Stimulated activated CD8-positive, alpha-beta memory T cell treated with anti-CD3 and anti-CD28 coated beads, Interleukin-7, amount 100 ng/mL, for 24 hours (primary cell): ENCODE data around the gene CCSER1.
"Not testable (repeated sequence)": the region's sequence is repeated elsewhere in the genome, so short reads cannot be mapped to it uniquely, and the experiment has no call there.

Source experiments
- DNase-seq: peaks from one replicate; pipeline ENCODE4 v3.0.0-alpha.2; 2020; ENCODE audit warnings: low read depth

CCSER1 gene

DNA sequence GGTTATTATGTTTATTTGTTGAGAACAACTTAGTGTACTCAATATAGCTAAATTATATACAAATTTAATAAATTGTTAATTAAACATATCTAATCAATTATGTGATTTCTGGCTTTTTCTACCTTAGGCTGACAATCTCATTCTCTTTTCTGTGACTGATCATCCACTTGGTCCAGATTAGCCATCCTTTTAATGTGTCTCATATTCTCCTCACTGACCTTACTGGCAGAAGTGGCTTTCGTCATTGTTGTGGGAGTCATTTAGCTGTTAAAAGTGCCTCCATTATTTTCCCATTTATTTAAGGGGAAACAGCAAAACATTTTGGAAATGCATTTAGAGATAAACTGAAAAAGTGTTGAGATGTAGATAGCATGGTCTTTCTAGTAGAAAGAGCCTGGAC, 172.2 kb downstream of the CCSER1 start:
- no peak for DNase-seq

DNA sequence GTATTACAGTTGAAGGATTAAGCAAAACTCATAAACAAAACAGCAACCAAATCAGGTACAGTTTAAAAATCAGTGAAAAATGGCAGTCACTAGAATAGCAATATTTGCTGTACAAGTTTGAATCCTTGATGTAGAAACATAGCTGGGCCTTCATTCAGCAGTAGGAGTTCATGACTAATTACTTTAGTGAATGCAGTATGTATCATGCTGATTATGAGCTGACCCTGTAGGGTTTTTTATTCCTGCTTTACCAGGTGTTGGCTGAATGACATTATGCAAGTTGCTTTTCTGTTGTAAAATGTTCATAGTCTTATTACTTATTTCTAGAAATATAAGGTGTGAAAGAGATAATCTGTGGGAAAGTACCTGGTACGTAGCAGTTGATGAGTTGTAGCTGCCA, 179.6 kb downstream of the CCSER1 start:
- no peak for DNase-seq

DNA sequence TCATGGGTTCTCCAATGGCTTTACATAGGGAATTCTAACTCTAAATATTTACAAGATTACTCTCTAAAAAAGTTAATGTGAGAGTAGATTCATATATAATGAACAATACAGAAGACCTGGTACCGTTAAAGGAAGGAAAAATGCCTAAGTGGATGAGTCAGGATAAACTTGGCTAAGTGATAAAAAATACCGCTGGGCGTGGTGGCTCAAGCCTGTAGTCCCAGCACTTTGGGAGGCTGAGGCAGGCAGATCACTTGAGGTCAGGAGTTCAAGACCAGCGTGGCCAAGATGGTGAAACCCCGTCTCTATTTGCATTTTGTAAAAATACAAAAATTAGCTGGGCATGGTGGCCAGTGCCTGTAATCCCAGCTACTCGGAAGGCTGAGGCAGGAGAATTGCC, 189.9 kb downstream of the CCSER1 start:
- DNase-seq = not testable (repeated sequence)

DNA sequence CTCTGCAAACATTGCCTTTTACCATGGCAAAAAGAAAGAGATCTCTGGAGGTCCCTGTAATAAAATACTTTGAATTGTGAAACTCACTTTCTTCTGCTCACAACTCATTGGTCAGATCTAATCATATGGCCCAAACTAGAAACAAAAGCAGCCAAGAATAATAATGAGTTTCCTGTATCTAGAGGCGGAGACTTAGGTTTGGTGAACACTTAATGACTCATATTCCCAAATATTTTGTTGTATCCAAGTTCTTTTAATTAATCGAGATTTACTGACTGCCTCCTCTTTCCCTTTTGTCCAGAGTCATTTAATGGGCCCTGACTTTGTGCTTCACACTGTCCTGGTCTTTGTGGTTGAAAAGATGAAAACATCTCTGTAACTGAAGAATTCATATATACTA, 190.6 kb downstream of the CCSER1 start:
- no peak for DNase-seq

DNA sequence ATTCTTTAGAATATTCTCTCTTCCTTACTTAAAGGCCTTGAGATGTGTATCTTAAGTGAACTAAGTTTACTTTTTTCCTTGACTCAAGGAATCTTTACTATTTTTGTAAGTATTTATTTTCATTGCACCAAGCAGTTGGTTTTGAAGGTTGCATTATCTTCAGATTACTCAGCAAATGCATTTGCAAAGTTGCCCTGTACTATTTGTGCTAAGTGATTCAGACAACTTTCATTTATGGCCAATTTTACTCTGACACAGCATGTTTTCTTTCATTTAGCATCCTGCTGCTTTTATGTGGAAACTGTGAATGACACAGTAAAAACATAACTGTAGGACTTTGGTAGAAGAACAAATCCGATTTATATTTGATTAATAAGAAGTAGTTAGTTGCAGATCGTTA, 191.0 kb downstream of the CCSER1 start:
- DNase-seq = no peak

DNA sequence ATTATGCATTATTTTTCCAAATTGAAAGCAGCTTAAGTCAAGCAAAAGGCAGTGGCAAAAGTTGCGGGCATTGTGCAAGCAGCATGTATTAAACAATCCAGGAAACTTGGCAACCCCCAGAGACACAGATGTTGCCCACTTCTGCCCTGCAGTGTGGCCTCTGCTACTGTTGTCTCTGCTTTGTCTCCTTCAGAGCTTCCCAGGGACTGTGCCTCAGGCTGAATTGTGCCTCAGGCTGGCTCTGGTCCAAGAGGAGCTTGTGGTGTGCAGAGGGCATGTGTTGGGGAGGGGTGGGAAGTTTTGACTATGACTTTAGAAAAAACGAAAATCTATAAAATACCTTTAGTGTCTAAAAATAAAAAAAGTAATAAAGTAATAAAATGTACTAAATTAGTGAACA, 201.4 kb downstream of the CCSER1 start:
- no peak for DNase-seq

DNA sequence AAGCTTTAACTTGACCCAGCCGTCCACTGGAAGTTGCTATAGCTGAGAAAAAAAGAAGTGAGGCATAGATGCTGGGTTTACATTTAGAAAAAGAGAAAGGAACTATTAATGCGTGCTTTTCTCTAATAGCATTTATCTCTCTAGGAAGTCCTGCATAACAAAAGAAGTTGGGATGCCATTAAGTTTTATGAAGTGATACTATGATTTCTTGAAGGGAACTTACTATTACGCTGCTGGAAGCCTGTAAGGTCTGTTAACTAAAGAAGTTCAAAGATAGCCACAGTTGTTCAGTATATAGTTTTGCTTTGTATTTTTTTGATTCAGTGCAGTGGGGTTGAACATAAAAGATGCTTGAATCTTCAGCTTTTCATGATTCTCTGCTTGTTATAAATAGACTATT, 203.4 kb downstream of the CCSER1 start:
- DNase-seq = no peak

DNA sequence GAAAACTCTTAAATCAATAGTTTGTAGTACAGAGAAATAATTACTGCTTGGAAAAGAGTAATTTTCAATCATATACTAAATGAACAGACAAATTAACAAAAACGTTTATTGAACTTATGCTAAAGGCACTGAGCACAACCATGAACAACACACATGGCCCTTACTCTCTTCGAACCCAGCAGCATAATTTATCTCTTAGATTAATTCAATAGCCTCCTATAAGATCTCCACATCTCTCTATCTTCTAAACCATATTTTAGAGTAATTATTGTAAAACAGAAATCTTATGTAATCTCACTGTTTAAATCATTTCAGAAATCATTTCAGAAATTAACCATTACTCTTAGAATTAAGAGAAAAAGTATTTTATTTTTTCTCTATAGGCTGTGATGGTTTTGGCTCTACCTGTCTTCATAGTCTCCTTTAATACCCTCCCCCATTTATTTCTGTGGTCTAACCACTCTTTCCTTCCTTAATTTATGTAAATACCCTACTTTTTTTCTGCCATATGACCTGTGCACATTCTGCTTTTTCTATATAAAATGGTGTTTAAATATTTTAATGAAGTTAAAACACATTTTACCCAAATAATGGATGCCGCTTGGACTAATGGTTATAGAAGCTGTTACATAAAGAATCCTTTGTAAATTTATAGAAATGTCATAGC, 218.5 kb downstream of the CCSER1 start:
- no peak for DNase-seq

DNA sequence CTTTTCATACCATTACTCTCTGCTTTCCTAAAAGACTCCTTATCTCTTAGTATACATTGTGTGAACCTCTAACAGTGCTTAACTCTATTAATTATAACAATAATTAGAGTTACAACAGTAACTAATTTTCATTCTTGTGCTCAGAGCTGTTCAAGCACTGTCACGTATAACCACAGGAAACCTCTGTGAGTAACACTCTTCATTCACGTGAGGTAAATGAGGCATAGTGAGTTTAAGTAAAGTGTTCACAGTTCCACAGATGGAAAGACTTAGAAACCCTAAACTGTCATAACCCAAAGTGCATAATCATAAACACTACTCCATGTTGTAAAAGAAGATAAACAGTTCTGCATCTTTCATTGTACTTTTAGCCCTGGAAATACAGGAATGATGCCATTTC, 222.4 kb downstream of the CCSER1 start:
- no peak for DNase-seq

DNA sequence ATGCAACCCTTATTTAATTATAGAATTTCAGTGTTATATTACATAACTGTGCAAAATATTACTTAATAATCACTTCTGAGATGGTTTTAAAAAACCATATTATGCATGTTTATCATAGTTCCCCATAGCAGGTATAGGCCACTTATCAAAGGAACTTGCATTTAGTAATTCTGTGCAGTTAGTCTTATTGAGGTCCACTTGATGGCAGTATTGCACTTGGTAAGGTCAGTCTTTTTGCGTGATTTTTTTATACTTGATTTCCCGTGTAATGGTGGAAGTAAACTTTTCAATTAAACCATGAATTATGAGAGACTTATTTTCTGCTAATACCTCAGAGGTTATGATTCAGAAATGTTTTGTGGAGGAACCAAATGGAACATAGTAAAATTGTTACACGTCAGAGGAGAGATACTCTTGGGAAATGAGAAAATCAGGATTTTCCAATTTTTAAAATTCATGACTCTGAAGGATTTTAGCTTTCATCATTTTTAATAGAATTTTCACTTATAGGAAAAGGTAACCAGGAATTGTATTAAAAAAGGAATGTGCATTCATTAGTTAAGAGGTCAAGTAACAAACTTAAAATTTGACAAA, 230.0 kb downstream of the CCSER1 start:
- no peak for DNase-seq

DNA sequence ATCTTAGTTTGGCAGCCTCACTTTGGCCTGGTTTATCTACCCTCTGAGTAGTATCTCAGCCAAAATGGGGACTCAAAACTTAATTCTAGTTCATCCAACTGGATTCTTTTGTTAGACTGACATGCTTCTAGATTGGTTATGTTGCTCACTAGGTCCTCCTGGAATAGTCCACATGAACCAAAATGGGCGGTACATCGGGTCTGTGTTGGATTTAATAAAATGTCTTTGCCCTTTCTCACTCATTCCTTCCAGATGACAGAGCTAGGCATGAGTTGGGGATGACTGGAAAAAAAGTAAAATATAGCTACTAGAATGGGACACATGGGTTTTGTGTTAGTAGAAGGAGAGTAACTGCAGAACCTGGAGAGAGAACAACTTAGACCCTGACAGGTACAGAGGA, 247.9 kb downstream of the CCSER1 start:
- DNase-seq = no peak

DNA sequence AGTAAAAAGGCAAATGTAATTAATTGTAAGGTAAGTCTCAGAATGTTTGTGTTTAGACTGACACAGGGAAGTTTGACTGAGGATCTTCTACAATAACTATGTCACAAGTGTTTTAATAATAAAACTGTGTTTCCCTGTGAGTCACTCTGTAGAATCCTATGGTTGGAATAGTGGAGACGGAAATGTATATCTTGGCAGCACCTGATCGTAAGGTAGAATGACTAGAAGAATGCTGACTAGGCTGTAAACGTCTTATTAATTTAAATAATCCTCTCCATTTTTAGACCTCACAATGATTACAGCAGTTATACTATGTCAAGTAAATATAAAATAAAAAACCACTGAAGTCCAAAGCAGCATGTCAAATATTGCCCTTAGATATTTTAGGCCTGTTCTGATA, 266.0 kb downstream of the CCSER1 start:
- DNase-seq = no peak

DNA sequence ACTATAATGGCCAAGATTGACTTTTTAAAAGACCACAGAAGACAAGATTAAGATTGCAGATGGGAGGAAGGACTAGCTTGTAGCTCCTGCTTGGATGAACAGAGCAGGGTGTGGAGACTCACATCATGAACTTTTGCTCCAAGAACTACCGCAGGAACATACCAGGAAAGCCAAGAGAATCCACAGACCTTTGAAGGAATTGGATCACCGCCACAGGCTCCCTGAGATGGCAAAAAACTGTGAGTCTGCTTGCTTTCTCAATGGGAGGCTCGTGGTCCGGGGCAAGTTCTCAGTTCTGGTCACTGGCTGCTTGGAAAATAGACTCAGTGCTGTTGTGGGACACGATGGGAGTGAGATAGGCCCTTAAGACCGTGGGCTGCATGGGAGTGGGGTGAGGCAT, 276.6 kb downstream of the CCSER1 start:
- DNase-seq = no peak

DNA sequence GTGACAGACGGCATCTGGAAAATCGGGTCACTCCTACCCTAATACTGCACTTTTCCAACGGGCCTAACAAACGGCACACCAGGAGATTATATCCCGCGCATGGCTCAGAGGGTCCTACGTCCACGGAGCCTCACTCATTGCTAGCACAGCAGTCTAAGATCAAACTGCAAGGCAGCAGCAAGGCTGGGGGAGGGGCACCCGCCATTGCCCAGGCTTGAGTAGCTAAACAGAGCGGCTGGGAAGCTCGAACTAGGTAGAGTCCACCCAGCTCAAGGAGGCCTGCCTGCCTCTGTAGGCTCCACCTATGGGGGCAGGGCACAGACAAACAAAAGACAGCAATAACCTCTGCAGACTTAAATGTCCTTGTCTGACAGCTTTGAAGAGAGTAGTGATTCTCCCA, 280.7 kb downstream of the CCSER1 start:
- not testable (repeated sequence) for DNase-seq

DNA sequence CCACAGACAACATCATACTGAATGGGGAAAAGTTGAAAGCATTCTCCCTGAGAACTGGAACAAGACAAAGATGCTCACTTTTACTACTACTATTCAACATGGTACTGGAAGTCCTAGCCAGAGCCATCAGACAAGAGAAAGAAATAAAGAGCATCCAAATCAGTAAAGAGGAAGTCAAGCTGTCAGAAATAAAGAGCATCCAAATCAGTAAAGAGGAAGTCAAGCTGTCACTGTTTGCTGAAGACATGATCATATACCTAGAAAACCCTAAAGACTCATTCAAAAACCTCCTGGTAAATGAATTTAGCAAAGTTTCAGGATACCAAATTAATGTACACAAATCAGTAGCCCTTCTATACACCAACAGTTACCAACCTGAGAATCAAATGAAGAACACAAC, 285.6 kb downstream of the CCSER1 start:
- not testable (repeated sequence) for DNase-seq

DNA sequence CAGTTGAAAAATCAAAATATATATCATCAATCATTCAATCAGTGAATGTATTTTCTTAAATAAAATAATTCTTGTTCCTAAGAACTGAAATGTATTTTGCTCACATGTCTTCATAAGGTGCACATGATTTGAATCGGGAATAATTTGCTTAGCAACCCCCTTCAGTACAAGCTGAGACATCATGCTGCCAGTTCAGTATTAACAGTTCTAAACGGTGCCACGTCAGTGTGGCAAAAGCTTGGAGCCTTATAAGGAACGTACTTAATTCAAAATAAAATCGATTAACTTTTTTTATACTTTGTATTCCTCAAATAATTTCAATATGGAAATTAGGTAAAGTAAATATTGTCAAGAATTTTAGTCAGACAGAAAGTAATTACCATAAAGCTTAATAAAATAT, 287.9 kb downstream of the CCSER1 start:
- no peak for DNase-seq

DNA sequence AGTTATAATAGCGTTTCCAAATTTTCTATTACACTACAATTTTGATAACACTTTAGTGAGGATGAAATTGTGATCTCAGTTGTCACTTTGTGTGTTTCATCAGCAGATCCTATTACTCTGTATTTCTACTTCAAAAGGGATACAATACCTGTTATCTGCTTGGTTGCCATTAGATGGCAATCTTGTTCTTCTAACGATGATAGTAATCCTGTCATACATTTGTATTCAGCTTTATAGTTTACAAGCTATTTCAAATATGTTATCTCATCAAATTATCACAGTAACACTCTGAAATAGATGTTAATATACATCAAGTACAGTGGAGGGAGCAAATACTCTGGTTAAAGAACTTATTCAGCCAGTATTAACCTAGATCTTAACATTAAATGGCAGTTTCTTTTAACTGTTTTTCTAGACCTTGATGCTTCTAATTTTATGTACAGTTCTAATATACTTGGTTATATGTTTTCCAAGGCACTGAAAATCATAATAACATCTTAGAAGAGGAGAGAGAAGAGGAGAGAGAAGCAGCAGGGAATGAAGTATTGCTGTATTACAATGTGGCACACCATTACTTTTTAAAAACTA, 292.0 kb downstream of the CCSER1 start:
- no peak for DNase-seq

DNA sequence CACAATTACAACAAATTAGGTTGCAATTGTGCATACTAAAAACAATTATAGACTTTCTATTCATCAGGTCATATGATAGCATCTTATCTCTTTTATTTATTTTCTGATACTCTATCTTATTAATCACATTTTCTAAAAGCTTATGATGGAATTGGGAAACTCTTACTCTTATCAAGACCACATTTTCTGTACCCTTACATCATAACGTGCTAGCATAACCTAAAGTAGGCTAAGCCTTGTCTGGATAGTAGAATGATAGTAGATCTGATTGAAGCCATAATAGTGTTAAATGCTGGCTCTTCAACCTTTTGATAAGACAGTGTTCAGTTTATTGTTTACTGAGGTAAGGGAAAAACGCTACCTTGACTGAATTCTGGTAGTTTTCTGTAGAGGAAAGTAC, 294.0 kb downstream of the CCSER1 start:
- no peak for DNase-seq

DNA sequence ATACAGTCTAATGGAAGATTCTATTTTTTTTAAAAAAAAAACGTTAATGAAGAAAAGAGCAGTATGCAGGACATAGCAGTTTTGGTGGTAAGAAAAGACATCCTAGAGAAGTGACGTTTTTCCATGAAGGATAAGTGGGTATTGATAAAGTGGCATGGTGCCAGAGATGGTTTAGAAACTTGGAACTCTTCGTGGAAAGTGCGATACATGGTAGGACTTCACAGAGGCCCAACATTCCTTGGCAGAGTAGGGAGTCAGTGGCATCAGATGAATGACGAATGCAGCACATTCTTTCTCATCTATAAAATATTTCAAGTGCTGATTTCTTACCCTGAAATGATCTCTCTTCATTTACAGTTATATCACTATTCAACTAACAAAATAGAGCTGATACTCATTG, 298.7 kb downstream of the CCSER1 start:
- no peak for DNase-seq

DNA sequence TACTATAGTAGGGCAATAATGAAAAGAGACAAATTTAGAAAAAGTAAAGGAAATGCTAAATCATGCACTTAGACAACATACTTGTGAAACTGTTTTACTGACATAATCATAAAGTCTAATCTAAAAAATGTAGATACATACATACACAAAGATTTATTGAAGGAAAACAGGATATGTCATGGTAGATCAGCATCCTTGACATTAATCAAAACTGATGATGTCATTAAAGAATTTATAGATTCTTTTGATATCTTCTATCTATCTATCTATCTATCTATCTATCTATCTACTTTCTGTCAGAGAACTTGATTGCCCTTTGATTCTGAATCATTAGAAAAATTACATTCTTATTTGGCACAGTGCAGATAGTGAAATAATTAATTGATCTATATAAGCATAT, 311.3 kb downstream of the CCSER1 start:
- DNase-seq = no peak

DNA sequence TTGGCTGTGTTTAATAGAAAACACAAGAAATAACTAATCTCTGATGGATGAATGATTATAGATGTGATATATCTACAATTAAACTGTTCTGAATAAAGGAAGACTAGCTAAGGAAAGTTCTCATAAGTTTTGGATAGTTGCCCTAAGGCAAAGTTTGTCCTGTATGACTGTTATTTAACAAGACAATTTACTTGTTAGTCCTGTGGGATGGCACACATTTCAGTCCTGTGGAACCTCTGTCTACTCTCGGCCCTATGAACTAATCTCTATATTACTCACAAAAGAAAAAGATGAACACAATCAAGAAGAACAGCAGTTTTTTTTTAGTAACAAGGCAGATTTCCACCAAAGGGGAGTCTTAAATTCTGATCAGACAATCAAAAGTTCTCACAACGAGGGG, 314.6 kb downstream of the CCSER1 start:
- DNase-seq = no peak

DNA sequence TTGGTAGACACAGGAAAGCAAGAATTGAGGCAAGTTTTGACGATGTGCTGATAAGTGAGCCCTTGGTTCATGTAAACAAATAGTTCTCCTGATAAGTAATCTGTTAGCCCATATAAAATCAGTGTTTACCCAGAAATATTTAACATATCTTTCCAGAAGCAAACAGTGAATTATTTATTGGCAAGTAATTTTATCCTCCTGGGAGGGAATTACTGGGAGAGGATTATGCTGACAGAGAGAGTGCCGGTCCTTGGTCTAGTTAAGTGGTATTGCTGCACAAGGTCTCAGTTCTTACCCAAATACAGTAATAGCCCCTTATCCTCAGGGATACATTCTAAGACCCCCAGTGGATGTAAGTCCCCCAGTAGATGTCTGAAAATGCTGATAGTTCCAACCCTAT, 315.4 kb downstream of the CCSER1 start:
- no peak for DNase-seq

DNA sequence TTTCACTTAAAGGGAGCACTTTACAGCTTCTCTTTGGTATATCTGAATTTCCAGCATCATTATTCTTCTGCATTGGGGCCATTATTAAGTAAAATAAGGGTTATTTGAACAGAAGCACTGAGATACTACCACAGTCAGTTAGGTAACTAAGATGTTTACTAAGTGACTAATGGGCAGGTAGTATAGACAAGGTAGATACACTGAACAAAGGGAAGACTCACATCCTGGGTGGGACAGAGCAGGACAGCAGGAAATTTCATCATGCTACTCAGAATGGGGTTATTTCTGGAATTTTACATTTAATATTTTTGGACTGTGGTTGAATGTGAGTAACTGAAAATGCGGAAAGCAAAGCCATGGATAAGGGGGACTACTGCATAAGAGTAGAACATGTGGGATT, 316.0 kb downstream of the CCSER1 start:
- no peak for DNase-seq

DNA sequence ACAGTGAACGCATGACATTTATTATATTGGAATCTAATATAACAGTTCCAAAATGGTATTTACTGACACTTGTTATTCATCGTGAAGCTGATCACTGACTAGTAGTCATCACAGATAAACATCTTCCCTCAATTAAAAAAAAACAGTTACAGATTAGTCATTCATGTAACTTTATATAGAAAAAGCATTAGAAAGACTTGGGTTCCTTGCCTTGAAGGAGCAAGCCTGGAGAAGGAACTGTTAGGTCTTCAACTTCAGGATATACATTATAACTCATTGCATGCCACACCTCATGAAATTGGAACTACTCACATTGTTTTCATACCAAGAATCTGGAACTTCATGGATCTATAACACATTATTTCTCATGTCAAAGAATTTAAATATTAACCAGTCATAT, 317.7 kb downstream of the CCSER1 start:
- DNase-seq = no peak
